GM04503 (cell line): Measurements from ENCODE around the gene MAEL.

Experiments used
- DNase-seq: peaks from one replicate; pipeline ENCODE4 v3.0.0-alpha.2; 2012; ENCODE audit warnings: low read depth

The MAEL gene

DNA sequence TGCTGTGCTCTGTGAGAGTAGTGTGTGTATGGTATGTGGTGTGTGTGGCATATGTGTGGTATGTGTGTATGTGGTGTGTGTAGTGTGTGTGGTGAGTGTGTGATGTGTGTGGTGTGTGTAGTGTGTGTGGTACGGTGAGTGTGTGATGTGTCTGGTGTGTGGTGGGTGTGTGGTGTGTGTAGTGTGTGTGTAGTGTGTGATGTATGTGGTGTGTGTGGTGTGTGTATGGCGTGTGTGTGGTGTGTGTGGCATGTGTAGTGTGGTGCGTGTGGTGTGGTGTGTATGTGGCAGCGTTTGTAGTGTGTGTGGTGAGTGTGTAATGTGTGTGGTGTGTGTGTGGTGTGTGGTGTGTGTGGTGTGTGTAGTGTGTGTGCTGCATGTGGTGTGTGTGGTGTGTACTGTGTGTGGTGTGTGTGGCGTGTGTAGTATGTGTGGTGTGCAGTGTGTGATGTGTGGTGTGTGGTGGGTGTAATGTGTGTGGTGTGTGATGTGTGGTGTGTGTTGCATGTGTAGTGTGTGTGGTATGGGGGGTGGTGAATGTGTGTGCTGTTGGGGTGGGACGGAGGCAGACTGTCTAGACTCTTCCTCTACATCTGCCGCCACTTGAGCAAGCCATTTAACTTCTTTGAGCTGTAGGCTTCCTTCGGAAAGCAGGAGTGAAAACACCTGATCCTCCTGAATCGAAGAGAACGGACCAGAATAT lies 67.6 kb downstream of the MAEL start:
- no peak for DNase-seq

DNA sequence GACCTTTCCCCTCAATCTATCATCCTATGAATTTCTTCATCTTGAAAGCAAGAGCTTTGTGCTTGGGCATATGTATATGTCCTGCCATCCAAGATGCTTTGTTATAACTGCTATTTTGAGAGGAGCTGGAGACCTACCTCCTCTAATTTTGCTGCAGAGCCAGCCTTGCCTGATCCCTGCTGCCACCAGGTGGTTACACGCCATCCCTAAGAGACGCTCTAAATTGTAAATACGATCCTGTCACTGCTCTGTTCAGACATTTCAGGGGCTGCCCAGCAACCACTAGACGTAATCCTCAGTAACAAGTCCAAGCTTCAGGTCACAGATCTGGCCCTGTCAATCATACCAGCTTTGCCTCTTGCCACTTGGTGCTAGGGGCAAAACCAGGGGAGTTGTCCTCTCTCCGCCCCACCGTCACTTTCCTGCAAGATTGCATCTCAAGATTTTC lies 68.2 kb downstream of the MAEL start:
- DNase-seq: no peak

DNA sequence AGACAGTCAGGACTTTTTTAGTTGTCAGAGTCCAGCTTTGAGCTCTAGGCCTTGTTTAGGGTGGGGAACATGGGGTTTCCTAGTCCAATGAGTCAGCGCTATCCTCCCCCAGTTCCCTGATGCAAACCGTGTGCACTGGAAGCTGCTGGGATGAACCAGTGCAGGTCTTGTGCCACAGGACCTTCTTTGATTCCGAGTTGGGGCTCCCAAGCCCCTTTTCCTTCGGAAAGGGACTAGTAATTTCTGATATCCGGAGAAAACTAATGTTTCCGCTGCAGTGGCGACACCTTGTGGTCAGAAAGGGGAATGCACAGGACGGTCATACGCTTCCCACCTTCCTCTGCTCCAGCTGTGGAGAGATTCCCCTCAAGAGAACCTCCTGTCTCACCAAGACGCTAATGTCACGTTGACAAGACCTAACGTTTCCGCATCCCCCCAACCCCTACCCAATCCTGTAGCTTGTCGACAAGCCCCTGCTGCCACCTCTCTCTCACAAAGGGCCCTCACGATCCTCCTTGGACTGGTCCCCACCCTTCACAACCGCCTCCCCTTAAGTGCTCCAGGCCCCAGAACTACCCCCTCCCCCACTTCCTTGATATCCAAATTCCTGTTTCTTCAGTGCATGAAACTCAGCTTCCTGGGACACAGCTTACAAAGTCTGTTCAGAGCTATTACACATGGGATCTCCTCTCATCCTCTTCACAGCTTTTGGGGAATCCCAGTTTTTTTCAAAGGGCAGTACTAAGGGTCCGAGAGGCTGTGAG lies 70.1 kb downstream of the MAEL start:
- DNase-seq: no peak

DNA sequence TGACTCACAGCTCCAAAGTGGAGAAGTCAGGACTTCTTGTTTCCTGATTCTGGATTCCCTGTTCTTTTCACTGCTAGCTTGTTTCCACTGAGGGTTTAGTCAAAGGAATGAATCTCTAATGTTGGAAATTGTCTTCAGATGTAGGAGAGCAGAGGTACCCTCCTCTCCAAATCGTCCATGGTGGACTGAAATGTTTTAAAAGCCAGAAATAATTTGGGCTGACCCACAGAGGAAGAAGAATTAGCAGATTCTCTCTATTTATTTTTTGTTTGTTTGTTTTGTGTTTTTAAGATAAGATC lies 70.7 kb downstream of the MAEL start:
- no peak for DNase-seq

DNA sequence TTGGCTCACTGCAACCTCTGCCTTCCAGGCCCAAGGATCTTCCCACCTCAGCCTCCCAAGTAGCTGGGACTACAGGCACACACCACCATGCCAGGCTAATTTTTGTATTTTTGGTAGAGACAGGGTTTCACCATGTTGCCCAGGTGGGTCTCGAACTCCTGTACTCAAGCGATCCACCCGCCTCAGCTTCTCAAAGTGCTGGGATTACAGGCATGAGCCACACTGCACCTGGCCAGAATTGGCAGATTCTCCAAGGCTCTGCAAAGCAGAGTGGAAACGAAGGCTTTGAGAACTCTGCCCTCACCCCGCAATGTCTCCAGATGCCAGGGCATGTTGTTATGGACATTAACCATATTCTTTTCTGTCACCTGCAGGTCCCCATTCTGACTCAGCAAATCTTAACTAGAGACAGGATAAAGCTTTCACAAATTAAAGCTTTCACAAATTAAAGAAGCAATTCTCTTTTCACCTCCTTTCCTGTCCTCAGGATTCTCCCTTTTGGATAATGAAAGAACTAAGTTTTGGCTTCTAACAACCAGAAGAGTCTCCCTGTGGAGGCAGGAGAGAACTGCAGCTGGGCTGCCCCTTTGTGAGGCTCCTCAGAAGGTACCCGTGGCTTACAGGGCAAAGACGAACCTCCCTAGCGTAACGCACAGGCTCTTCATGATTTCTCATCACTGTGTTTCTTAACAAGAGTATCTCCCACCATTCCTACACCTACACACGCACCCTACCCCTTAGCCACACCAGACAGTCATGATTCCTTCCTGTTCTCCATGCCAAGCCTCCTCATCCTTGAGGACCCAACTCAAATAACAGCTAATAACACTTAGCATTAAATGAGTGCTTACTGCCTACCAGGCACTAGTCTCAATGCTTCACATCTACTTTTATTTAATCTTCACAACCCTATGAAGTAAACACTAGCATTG lies 71.3 kb downstream of the MAEL start:
- DNase-seq: no peak

DNA sequence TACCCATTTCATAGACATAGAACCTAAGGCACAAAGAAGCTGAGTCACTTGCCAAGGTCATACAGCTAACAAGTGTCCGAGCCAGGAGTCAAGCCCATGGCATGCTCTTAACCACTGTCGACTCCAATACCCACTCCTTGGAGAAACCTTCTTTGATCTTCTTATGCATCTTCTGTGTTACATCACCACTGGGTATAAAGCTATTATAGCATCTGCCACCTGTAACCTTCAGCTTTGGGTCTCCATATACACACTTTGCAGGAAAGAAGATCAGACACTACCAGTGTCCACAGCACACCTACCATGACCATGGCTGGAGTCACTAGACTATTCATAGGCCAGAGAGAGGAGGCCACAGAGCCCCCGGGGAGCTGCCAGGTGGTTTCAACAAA lies 72.0 kb downstream of the MAEL start:
- no peak for DNase-seq

DNA sequence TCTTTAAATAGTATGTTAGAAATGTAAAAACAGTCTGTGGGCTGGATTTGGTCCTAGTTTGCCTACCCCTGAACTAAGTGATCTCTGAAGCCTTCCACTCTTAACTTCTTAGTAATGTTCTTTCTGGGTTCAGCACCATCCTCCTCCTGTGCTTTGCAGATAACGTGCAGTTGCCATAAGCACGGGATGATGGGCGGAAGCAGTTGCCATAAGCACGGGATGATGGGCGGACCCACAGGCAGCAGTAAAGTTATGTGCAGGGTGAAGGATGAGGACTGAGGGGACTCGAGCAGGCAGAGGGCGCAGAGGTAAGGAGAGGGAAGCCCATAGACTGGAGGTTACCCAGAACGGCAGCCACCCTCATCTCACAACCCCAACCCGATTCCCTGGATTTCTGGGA lies 75.5 kb downstream of the MAEL start:
- DNase-seq: no peak

DNA sequence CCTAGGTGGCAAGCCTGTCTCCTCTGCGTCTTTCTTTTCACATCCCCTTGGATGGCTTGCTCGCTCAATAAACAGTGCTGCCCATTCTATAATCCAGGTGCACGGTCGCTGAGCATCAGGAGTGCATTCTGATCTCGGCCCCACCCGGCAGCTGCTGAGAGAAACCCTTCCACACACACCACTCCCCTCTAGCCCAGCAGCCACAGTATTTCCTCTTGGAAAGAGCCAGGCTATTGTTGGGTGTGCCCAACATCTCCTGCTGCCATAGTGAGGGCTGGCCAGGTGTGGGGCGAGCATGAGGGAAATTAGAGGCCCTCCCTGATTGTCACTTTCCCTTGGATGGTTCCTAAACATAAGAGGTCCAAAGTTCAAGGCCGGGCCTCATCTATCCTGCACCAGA lies 76.4 kb downstream of the MAEL start:
- DNase-seq: no peak

DNA sequence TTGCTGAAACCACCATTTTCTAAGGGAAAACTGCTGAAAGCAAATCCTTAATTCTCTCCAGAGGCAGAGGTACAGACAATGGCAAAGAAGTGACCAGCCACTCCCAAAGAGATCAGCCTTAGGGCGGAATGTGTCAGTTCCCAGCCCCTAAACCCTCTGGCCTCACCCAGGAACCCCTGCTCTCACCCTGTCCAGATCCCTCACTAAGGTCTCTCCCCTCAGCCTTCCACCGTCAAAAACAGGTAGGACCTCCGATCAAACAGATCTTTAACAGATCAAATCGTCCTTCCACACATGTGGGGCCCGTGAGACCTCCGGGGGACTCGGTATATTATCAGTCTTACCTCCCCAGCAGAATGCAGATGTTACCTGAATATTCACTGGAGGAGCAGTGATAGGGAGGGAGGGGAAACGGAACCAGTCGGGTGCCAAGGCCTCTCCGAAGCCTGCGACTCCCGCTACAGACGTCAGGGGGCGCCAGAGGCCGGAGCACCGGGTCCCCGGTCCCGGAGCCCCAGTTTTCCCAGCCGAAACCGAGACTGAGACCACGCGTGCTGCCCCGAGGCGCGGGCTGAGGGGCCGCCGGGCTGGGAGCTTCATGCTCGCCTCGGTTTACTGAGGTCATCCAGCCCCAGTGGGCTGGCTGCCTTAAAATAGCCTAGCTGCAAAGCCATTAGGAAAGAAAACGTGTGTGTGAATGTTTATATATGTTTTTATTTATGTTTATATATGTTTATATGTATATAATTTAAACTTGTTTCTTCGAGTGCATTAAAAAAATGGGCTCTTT lies 77.4 kb downstream of the MAEL start:
- no peak for DNase-seq

DNA sequence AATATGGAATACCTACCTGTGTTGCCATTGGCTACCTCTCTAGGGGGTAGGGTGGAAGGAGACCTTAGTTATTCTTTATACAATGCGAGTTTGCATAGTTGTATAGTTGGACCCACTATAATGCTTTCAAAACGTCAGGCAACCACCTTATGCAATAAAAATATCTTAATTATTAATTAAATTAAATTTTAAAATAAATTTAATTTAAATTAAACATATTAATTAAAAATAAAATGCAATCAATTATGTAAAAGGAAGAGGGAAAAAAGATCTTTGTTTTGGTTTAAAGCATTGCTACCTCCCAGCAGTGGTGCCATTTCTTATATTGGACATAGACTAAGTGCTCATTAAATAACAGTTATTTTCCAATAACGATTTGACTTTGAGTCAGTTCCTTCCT lies 78.8 kb downstream of the MAEL start:
- DNase-seq: no peak

DNA sequence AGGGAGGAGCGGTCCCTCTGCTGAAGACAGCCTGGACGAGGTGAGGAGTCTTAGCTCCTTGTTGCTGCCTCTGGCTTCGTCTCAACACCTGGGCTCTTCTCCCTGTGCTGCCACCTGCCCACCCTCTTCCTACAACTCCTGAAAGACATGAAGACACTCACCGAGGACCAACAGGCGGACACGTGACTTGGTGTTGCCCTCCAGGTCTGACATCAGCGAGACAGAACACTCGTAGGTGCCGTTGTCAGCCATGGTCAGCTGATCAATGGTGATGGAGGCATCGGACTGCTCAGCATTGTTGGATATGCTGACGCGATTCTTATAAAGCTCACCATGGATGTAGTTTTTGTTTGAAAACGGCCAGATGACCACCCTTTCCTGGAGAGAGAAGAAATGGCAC lies 79.7 kb downstream of the MAEL start:
- DNase-seq: no peak

DNA sequence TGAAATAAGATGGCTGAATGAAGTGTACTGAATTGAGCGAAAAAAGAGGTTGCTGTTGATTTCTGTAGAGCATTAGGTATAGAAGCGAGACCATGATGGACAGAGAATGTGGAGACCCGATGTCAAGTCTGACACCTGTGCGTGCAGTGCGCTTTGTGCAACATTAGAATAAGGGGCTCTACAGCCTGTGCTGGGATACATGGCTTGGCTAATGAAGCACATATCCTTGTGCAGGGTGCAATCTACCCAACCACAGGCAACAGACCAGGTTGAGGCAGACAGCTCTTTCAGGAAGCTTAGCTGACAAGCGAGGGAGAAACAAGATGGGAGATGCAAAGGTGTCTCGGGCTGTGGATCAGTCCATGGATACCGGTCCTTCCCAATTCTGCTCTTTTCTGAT lies 82.2 kb downstream of the MAEL start:
- DNase-seq: no peak
